HepG2 (cell line): ENCODE results near the gene ALG9. TPM values are rescaled to one million over a fixed set of nuclear protein-coding genes. Genes with fewer than 3 reads are reported as not detected.

Experiments used
- ATAC-seq: fragments of 200-7000 bp; cut with Tn5 transposase; 3 replicates; pipeline ENCODE4 v1.9.1; 2020; ENCODE audit warnings: mild to moderate bottlenecking, moderate library complexity
- BruUV-seq: library from RNA; stranded (reverse); fragments of 400-500 nt; replicated peaks from 2 replicates; lab custom pipeline; 2021; lab: Mats Ljungman, UMichigan
- CTCF ChIA-PET: fragments of 300-600 bp; formaldehyde crosslinking; extraction: SDS; loops from one replicate; lab custom pipeline; 2021; ENCODE audit warnings: low total read pairs, inconsistent platforms, low intra/inter-chr PET ratio; lab: Yijun Ruan, JAX
- POLR2A ChIA-PET: fragments of 350-600 bp; sonication (Branson Sonifier 250); formaldehyde crosslinking; loops from one replicate; lab custom pipeline; 2020; ENCODE audit warnings: antibody characterized with exemption, inconsistent platforms; lab: Yijun Ruan, JAX
- DNase-seq: peaks from one replicate; pipeline ENCODE4 v3.0.0-alpha.2; 2015; ENCODE audit warnings: low spot score
- FAIRE-seq: peaks from 3 replicates; lab custom pipeline; 2011; peaks lifted over from hg19 to GRCh38; lab: Jason Lieb, UNC
- H2AFZ ChIP-seq: one replicate; pipeline ENCODE4 v1.6.1; 2011; ENCODE audit warnings: low read length, inconsistent platforms
- H3K27ac ChIP-seq: fragments of 300-600 bp; 3 replicates; pipeline ENCODE4 v1.8.0; 2011; ENCODE audit warnings: mixed run types, mild to moderate bottlenecking, mixed read lengths, low read length, inconsistent platforms; ENCODE audit not compliant: insufficient read depth; ENCODE audit errors: extremely low read length
- H3K27me3 ChIP-seq, 2 experiments: fragments of 200-600 bp in 1 of 2; 2 replicates in 1 of 2; 3 replicates in 1 of 2; pipeline versions ENCODE4 v1.6.0 to v1.8.0; 2011; ENCODE audit warnings: low read length in 2 of 2, mild to moderate bottlenecking in 2 of 2, moderate library complexity in 2 of 2, inconsistent platforms in 1 of 2; ENCODE audit not compliant: insufficient read depth in 2 of 2, control insufficient read depth in 1 of 2
- H3K36me3 ChIP-seq, 2 experiments: fragments of 200-600 bp in 1 of 2; replicated peaks in 1 of 2; 2 replicates in 1 of 2; 3 replicates in 1 of 2; pipeline versions ENCODE4 v1.5.1 to v1.8.0; 2011; ENCODE audit warnings: low read length in 2 of 2, inconsistent platforms in 1 of 2; ENCODE audit not compliant: insufficient read depth in 2 of 2, control insufficient read depth in 1 of 2
- H3K4me1 ChIP-seq: 2 replicates; pipeline ENCODE4 v1.5.1; 2012; ENCODE audit warnings: low read length, inconsistent platforms; ENCODE audit not compliant: insufficient read depth
- H3K4me2 ChIP-seq: 2 replicates; pipeline ENCODE4 v1.6.0; 2011; ENCODE audit warnings: low read depth, low read length, inconsistent platforms
- H3K4me3 ChIP-seq, 3 experiments: fragments of 200-600 bp in 1 of 3; sonication (generic), shearing (Covaris generic) in 1 of 3; replicated peaks in 1 of 3; 2 replicates each; pipeline ENCODE4 v1.5.1; 2011 to 2016; ENCODE audit warnings: low read length in 3 of 3, inconsistent platforms in 2 of 3, low read depth in 2 of 3, mild to moderate bottlenecking in 2 of 3, control low read depth in 1 of 3, mixed read lengths in 1 of 3; ENCODE audit not compliant: insufficient read depth in 1 of 3
- H3K79me2 ChIP-seq: one replicate; pipeline ENCODE4 v1.6.1; 2011; ENCODE audit warnings: low read length, inconsistent platforms; ENCODE audit not compliant: insufficient read depth
- H3K9ac ChIP-seq: 2 replicates; pipeline ENCODE4 v1.6.0; 2011; ENCODE audit warnings: mild to moderate bottlenecking, low read depth, low read length, inconsistent platforms; ENCODE audit not compliant: insufficient read depth
- H3K9me3 ChIP-seq: 2 replicates; pipeline ENCODE4 v1.5.1; 2012; ENCODE audit warnings: mild to moderate bottlenecking, low read length
- H4K20me1 ChIP-seq: 2 replicates; pipeline ENCODE4 v1.6.0; 2011; ENCODE audit warnings: inconsistent platforms, mild to moderate bottlenecking, low read length, moderate library complexity; ENCODE audit not compliant: insufficient read depth
- ATF7 ChIP-seq, 2 experiments: fragments of 450-650 bp in 1 of 2; sonication (generic) in 1 of 2; formaldehyde crosslinking in 1 of 2; IDR thresholded peaks; 2 replicates each; pipeline versions ENCODE4 v1.4.0 to v1.6.1; 2016 to 2020; ENCODE audit warnings: antibody characterized with exemption in 1 of 2, mild to moderate bottlenecking in 1 of 2, missing genetic modification reagents in 1 of 2
- CTCF ChIP-seq: sonication (generic); formaldehyde crosslinking; IDR thresholded peaks from 2 replicates; pipeline ENCODE4 v1.5.0; 2020; ENCODE audit warnings: mild to moderate bottlenecking, missing genetic modification reagents, moderate library complexity
- MAF1 ChIP-seq: sonication (generic); formaldehyde crosslinking; IDR thresholded peaks from 2 replicates; pipeline ENCODE4 v1.5.0; 2020; ENCODE audit warnings: missing genetic modification reagents, borderline replicate concordance
- NR2F2 ChIP-seq: IDR thresholded peaks from 2 replicates; pipeline ENCODE4 v1.6.1; 2012; ENCODE audit warnings: low read depth, inconsistent platforms, borderline replicate concordance
- ZKSCAN8 ChIP-seq: IDR thresholded peaks from 2 replicates; pipeline ENCODE4 v1.6.1; 2016; ENCODE audit warnings: borderline replicate concordance, missing genetic modification reagents, missing compliant biosample characterization
- ZNF121 ChIP-seq: sonication (generic); formaldehyde crosslinking; IDR thresholded peaks from 2 replicates; pipeline ENCODE4 v1.5.0; 2020; ENCODE audit warnings: mild to moderate bottlenecking, missing genetic modification reagents
- WGBS: methylation state at CpG from one replicate; pipeline ENCODE4 v1.1.6; 2017; ENCODE audit warnings: low lambda C conversion rate; 5-methylcytosine and 5-hydroxymethylcytosine counted together
- in situ Hi-C: cut with HindIII; loops from 2 replicates; pipeline ENCODE4 v1.10.0; 2017; ENCODE audit warnings: low pct_unique_long_range_greater_than_20kb; ENCODE audit not compliant: extremely low pct_ligation_motif_present
- intact Hi-C: fragments of 100-400 bp; cut with micrococcal nuclease; formaldehyde crosslinking; loops from one replicate; pipeline ENCODE4 v1.10.0; 2022; ENCODE audit not compliant: unreplicated experiment
- polyA plus RNA-seq, 8 experiments: library from polyadenylated mRNA; depleted of rRNA in 3 of 8; stranded (reverse) in 7 of 8; unstranded in 1 of 8; fragments of >200 nt; fragmentation: Illumina TruSeq in 4 of 8; extraction: Trizol in 4 of 8; gene quantifications; 2 replicates each; pipeline versions ENCODE4 v1.2.1 to v1.2.3, GENCODE V29; 2011 to 2016; ENCODE audit warnings: low read depth in 4 of 8, missing spikeins in 1 of 8, mixed read lengths in 1 of 8; ENCODE audit not compliant: insufficient read depth in 1 of 8
- total RNA-seq, 5 experiments: library from RNA; depleted of rRNA; stranded (reverse); fragments of >200 nt; fragmentation: Illumina TruSeq; extraction: Trizol; gene quantifications; 2 replicates each; pipeline ENCODE4 v1.2.3, GENCODE V29; 2016; ENCODE audit warnings: low read depth in 1 of 5

ALG9 gene
- total and polyA plus RNA-seq, 2 of the 13 experiments (the other 11 are each of a cell fraction or from before 2014, with no cell fraction given) = 39.4 to 40.6 TPM

GRCh38 chr11:111762981-111763643, 108.3 kb downstream of the ALG9 start:
- Histone ChIP-seq H3K9me3 (no peaks in the 10 kb centered on the region), H3K36me3 (peaks cover 20 to 44% of the 10 kb centered on the region in 2 experiments; a peak in 4 of 5 replicates), H3K79me2 (peaks cover 35% of the 10 kb centered on the region)
- WGBS = 89% methylated on average over 3 of the region's 3 CpGs
- in situ Hi-C loops = no loop called here
- intact Hi-C loops = no loop called here
- TF ChIP-seq MAF1 = no peak
- TF ChIP-seq CTCF (CRISPR knock-in tag) = peak; percentile 20; the same call in 1 of the 2 replicates
- TF ChIP-seq ZKSCAN8 (CRISPR knock-in tag) = no peak
- TF ChIP-seq, all 625 proteins: peak for 1
- no peak for FAIRE-seq
- Histone ChIP-seq H3K4me2 (no peak overlapping the region; the same call in 1 of the 2 replicates), H3K9ac (no peak overlapping the region), H3K27ac (no peak overlapping the region), H3K4me1 (peaks cover 45% of the 10 kb centered on the region), H3K4me3 (no peak overlapping the region), H4K20me1 (no peaks in the 10 kb centered on the region), H3K27me3 (no peaks in the 10 kb centered on the region; a peak in 1 of 5 replicates), H2AFZ (no peak overlapping the region)
- no TSS peak for BruUV-seq
- CTCF ChIA-PET = no interaction called here
- no peak for DNase-seq
- ATAC-seq = no peak
- POLR2A ChIA-PET = interaction anchor here (1.3 kb wide), 1 partner anchor 108 kb away, joined by 3 read pairs; the partner anchor contains the start of gene ALG9

- in situ Hi-C loops = no loop called here
- POLR2A ChIA-PET = no interaction called here
- BruUV-seq = no TSS peak
Measured at GRCh38 chr11:111762526-111762925, 108.9 kb downstream of the ALG9 start.

More at GRCh38 chr11:111762526-111762925, 108.9 kb downstream of the ALG9 start:
- TF ChIP-seq NR2F2 = no peak
- 0 out of 2 replicates have a peak, but pooled peaks have one; percentile 18 for TF ChIP-seq ATF7 (IDR thresholded peaks at IDR 0.05)
- TF ChIP-seq ATF7 (CRISPR knock-in tag; IDR thresholded peaks at IDR 0.05) = no peak
- TF ChIP-seq ZNF121 (CRISPR knock-in tag) = peak; percentile 77
- ATAC-seq (no peak), DNase-seq (no peak), FAIRE-seq (no peak)
- WGBS = over 99% methylated on average over 5 of the region's 5 CpGs
- Histone ChIP-seq H3K36me3 (peaks cover 20 to 44% of the 10 kb centered on the region in 2 experiments; a peak in 4 of 5 replicates), H3K79me2 (peaks cover 35% of the 10 kb centered on the region), H3K4me2 (no peak overlapping the region), H3K27me3 (no peaks in the 10 kb centered on the region; a peak in 1 of 5 replicates), H4K20me1 (no peaks in the 10 kb centered on the region), H3K4me1 (peaks cover 48% of the 10 kb centered on the region), H3K9ac (no peak overlapping the region), H3K9me3 (no peaks in the 10 kb centered on the region), H3K27ac (no peak overlapping the region), H2AFZ (no peak overlapping the region), H3K4me3 (no peak overlapping the region)
- intact Hi-C loops = no loop called here
- CTCF ChIA-PET = no interaction called here
